Neural cell (in vitro differentiated cells): Measurements from ENCODE around the gene PTPRN2. TPM values are rescaled to one million over a fixed set of nuclear protein-coding genes. Genes with fewer than 3 reads are reported as not detected.

Experiments
- H2AFZ ChIP-seq: fragments of 200-600, 300-800 bp; sonication (generic), shearing (Covaris generic); 2 replicates; pipeline ENCODE4 v1.6.0; 2014; ENCODE audit warnings: low read depth, mild to moderate bottlenecking, antibody characterized with exemption, low read length, moderate library complexity
- H3F3A ChIP-seq: fragments of 200-600 bp; shearing (Covaris generic); 2 replicates; pipeline ENCODE4 v1.6.1; 2016; ENCODE audit warnings: mild to moderate bottlenecking, moderate library complexity, mixed read lengths, antibody characterized with exemption, low read length; ENCODE audit not compliant: insufficient read depth, poor library complexity, severe bottlenecking
- H3K27ac ChIP-seq: fragments of 200-600, 300-800 bp; sonication (generic), shearing (Covaris generic); 2 replicates; pipeline ENCODE4 v1.5.1; 2014; ENCODE audit warnings: mild to moderate bottlenecking, low read length, moderate library complexity
- H3K27me3 ChIP-seq: fragments of 300-800, 200-600 bp; sonication (generic), shearing (Covaris generic); 2 replicates; pipeline ENCODE4 v1.6.0; 2014; ENCODE audit warnings: mild to moderate bottlenecking, low read depth, low read length, moderate library complexity; ENCODE audit not compliant: insufficient read depth
- H3K36me3 ChIP-seq: fragments of 300-800, 200-600 bp; sonication (generic), shearing (Covaris generic); 2 replicates; pipeline ENCODE4 v1.5.1; 2014; ENCODE audit warnings: mild to moderate bottlenecking, antibody characterized with exemption, low read length, moderate library complexity; ENCODE audit not compliant: insufficient read depth
- H3K4me2 ChIP-seq: fragments of 300-800, 200-600 bp; sonication (generic), shearing (Covaris generic); 2 replicates; pipeline ENCODE4 v1.6.0; 2014; ENCODE audit warnings: mild to moderate bottlenecking, low read length
- H3K4me3 ChIP-seq: fragments of 300-800, 200-600 bp; sonication (generic), shearing (Covaris generic); 2 replicates; pipeline ENCODE4 v1.5.1; 2014; ENCODE audit warnings: mild to moderate bottlenecking, low read length, moderate library complexity
- H3K79me2 ChIP-seq: fragments of 200-600 bp; shearing (Covaris generic); replicated peaks from 2 replicates; pipeline ENCODE4 v1.6.0; 2014; ENCODE audit warnings: mild to moderate bottlenecking, low read length, moderate library complexity; ENCODE audit not compliant: insufficient read depth
- H3K9ac ChIP-seq: fragments of 300-800, 200-600 bp; sonication (generic), shearing (Covaris generic); 2 replicates; pipeline ENCODE4 v1.6.1; 2016; ENCODE audit warnings: mild to moderate bottlenecking, low read length, mixed read lengths
- H3K9me2 ChIP-seq: fragments of 200-600 bp; shearing (Covaris generic); 2 replicates; pipeline ENCODE4 v1.6.1; 2016; ENCODE audit warnings: mild to moderate bottlenecking, low read length, mixed read lengths; ENCODE audit not compliant: insufficient read depth
- H3K9me3 ChIP-seq: fragments of 200-600, 300-800 bp; sonication (generic), shearing (Covaris generic); 2 replicates; pipeline ENCODE4 v1.6.1; 2016; ENCODE audit warnings: mild to moderate bottlenecking, mixed run types, low read length, moderate library complexity, mixed read lengths
- H4K20me1 ChIP-seq: fragments of 200-600 bp; shearing (Covaris generic); 2 replicates; pipeline ENCODE4 v1.6.1; 2016; ENCODE audit warnings: mild to moderate bottlenecking, mixed run types; ENCODE audit not compliant: insufficient read depth
- EP300 ChIP-seq: fragments of 450-650 bp; conservative IDR thresholded peaks from 2 replicates; pipeline ENCODE4 v1.6.1; 2014; ENCODE audit warnings: antibody characterized with exemption, mild to moderate bottlenecking, moderate library complexity; ENCODE audit not compliant: poor library complexity, severe bottlenecking
- EZH2 ChIP-seq: fragments of 200-600, 300-800 bp; shearing (Covaris generic), sonication (generic); IDR thresholded peaks from 2 replicates; pipeline ENCODE4 v1.6.1; 2014; ENCODE audit warnings: antibody characterized with exemption, low read length, borderline replicate concordance, mild to moderate bottlenecking; ENCODE audit not compliant: insufficient read depth, poor library complexity, severe bottlenecking
- MXI1 ChIP-seq: fragments of 450-650 bp; conservative IDR thresholded peaks from 2 replicates; pipeline ENCODE4 v1.6.1; 2014; ENCODE audit warnings: antibody characterized with exemption, mild to moderate bottlenecking; ENCODE audit not compliant: poor library complexity, severe bottlenecking
- POLR2AphosphoS5 ChIP-seq: IDR thresholded peaks from 2 replicates; pipeline ENCODE4 v1.6.1; 2012
- RAD21 ChIP-seq: fragments of 450-650 bp; conservative IDR thresholded peaks from 2 replicates; pipeline ENCODE4 v1.6.1; 2014; ENCODE audit warnings: antibody characterized with exemption, mild to moderate bottlenecking, moderate library complexity
- SMC3 ChIP-seq: fragments of 450-650 bp; conservative IDR thresholded peaks from 2 replicates; pipeline ENCODE4 v1.6.1; 2014; ENCODE audit warnings: antibody characterized with exemption, mild to moderate bottlenecking, moderate library complexity; ENCODE audit not compliant: poor library complexity
- TAF1 ChIP-seq: IDR thresholded peaks from 2 replicates; pipeline ENCODE4 v1.6.1; 2012; ENCODE audit warnings: low read depth
- polyA plus RNA-seq: library from polyadenylated mRNA; depleted of rRNA; stranded (reverse); fragments of >200 nt; gene quantifications from 2 replicates; pipeline ENCODE4 v1.2.3, GENCODE V29; 2014
- TF ChIP-seq, protein P1 (sequence below): fragments of 450-650 bp; IDR thresholded peaks from 2 replicates; pipeline ENCODE4 v1.5.1; 2014; ENCODE audit warnings: antibody characterized with exemption, mild to moderate bottlenecking, moderate library complexity; ENCODE audit not compliant: poor library complexity, severe bottlenecking
- TF ChIP-seq, protein P2 (sequence below): IDR thresholded peaks from 2 replicates; pipeline ENCODE4 v1.6.1; 2012; ENCODE audit warnings: borderline replicate concordance

PTPRN2 gene
- polyA plus RNA-seq, 1 donor from 2014 or later, result 31.0 TPM

DNA sequence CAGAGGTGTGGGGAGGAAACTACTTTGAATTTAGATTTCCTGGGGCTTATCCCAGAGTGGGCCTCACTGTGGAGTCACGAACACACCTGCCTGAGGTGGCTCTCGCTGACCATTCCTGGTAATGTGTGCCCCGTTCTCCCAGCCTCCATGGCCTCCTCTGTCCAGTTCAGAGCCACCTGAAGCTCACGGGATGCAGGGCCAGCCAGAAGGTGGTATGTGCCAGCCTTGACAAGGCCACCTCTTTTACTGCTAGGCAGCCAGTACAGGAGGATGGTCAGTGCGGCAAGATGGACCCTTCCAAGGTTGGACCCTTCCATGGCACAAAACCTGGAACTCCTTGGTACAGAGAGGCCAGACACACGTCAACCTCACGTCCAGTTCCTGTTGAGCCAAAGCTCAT lies 1040.5 kb downstream of the PTPRN2 start:
- Histone ChIP-seq H3K27me3 (no peaks in the 10 kb centered on the region), H3K36me3 (peaks cover 12% of the 10 kb centered on the region), H3K9me3 (no peaks in the 10 kb centered on the region), H3K4me2 (no peak overlapping the region), H4K20me1 (no peaks in the 10 kb centered on the region), H3K9ac (no peak overlapping the region), H3K9me2 (no peaks in the 10 kb centered on the region), H3K4me3 (no peak overlapping the region), H2AFZ (no peak overlapping the region), H3K27ac (no peak overlapping the region), H3F3A (no peaks in the 10 kb centered on the region), H3K79me2 (no peaks in the 10 kb centered on the region)
- TF ChIP-seq RAD21, result no peak
- TF ChIP-seq, protein P1, sequence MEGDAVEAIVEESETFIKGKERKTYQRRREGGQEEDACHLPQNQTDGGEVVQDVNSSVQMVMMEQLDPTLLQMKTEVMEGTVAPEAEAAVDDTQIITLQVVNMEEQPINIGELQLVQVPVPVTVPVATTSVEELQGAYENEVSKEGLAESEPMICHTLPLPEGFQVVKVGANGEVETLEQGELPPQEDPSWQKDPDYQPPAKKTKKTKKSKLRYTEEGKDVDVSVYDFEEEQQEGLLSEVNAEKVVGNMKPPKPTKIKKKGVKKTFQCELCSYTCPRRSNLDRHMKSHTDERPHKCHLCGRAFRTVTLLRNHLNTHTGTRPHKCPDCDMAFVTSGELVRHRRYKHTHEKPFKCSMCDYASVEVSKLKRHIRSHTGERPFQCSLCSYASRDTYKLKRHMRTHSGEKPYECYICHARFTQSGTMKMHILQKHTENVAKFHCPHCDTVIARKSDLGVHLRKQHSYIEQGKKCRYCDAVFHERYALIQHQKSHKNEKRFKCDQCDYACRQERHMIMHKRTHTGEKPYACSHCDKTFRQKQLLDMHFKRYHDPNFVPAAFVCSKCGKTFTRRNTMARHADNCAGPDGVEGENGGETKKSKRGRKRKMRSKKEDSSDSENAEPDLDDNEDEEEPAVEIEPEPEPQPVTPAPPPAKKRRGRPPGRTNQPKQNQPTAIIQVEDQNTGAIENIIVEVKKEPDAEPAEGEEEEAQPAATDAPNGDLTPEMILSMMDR, result no peak
- TF ChIP-seq TAF1, result no peak
- TF ChIP-seq SMC3, result no peak
- no peak for TF ChIP-seq EZH2
- TF ChIP-seq EP300, result no peak
- TF ChIP-seq, protein P2, sequence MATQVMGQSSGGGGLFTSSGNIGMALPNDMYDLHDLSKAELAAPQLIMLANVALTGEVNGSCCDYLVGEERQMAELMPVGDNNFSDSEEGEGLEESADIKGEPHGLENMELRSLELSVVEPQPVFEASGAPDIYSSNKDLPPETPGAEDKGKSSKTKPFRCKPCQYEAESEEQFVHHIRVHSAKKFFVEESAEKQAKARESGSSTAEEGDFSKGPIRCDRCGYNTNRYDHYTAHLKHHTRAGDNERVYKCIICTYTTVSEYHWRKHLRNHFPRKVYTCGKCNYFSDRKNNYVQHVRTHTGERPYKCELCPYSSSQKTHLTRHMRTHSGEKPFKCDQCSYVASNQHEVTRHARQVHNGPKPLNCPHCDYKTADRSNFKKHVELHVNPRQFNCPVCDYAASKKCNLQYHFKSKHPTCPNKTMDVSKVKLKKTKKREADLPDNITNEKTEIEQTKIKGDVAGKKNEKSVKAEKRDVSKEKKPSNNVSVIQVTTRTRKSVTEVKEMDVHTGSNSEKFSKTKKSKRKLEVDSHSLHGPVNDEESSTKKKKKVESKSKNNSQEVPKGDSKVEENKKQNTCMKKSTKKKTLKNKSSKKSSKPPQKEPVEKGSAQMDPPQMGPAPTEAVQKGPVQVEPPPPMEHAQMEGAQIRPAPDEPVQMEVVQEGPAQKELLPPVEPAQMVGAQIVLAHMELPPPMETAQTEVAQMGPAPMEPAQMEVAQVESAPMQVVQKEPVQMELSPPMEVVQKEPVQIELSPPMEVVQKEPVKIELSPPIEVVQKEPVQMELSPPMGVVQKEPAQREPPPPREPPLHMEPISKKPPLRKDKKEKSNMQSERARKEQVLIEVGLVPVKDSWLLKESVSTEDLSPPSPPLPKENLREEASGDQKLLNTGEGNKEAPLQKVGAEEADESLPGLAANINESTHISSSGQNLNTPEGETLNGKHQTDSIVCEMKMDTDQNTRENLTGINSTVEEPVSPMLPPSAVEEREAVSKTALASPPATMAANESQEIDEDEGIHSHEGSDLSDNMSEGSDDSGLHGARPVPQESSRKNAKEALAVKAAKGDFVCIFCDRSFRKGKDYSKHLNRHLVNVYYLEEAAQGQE, result no peak
- TF ChIP-seq POLR2AphosphoS5, result no peak
- TF ChIP-seq MXI1, result no peak

DNA sequence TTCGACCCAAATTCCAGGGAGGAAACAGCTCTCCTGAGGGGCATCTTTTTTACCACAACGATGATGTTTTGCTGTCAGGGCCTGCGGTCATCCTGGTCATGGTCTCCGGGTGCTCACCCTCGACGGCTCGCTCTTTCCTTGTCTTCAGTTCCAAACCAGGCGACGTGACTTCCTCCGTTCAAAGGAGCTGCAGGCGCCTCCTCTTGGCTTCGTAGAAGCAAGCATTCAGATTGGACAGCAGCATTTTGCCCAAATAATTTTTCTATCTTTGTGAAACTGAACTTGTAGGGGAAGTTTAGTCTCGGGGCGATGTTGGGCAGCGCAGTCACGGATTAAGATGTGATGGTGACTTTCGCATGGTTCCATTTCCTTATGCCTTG lies 1042.0 kb downstream of the PTPRN2 start:
- Histone ChIP-seq H3K9me2 (no peaks in the 10 kb centered on the region), H2AFZ (no peak overlapping the region), H3K9ac (no peak overlapping the region), H3K4me3 (no peak overlapping the region), H3K9me3 (no peaks in the 10 kb centered on the region), H4K20me1 (no peaks in the 10 kb centered on the region), H3F3A (no peaks in the 10 kb centered on the region), H3K27ac (no peak overlapping the region), H3K4me2 (no peak overlapping the region), H3K27me3 (no peaks in the 10 kb centered on the region), H3K79me2 (no peaks in the 10 kb centered on the region), H3K36me3 (peaks cover 12% of the 10 kb centered on the region)
- TF ChIP-seq POLR2AphosphoS5 (no peak), EP300 (no peak), SMC3 (no peak), EZH2 (no peak), TAF1 (no peak), MXI1 (no peak), RAD21 (no peak)
- TF ChIP-seq, protein P2, result no peak
- TF ChIP-seq, protein P1, result no peak
